GM12878 (cell line): ENCODE results near the gene ACYP1. TPM values are rescaled to one million over a fixed set of nuclear protein-coding genes. Genes with fewer than 3 reads are reported as not detected.

Source experiments
- ATF2 ChIP-seq: IDR thresholded peaks from 2 replicates; pipeline ENCODE4 v1.6.1; 2012; ENCODE audit warnings: low read length, inconsistent platforms
- BACH1 ChIP-seq: fragments of 450-650 bp; IDR thresholded peaks from 2 replicates; pipeline ENCODE4 v1.6.1; 2017; ENCODE audit warnings: mild to moderate bottlenecking, borderline replicate concordance
- BHLHE40 ChIP-seq, 2 experiments: fragments of 450-650 bp in 1 of 2; IDR thresholded peaks; 2 replicates each; pipeline ENCODE4 v1.6.1; 2011 to 2017; ENCODE audit warnings: low read depth in 2 of 2, borderline replicate concordance in 1 of 2, improper control_type of control experiment in 1 of 2, low read length in 1 of 2, mild to moderate bottlenecking in 1 of 2
- DPF2 ChIP-seq: fragments of 450-650 bp; IDR thresholded peaks from 2 replicates; pipeline ENCODE4 v1.6.1; 2017; ENCODE audit warnings: mild to moderate bottlenecking
- E2F4 ChIP-seq: IDR thresholded peaks from 2 replicates; pipeline ENCODE4 v1.6.1; 2012; ENCODE audit warnings: low read depth, low read length, improper control_type of control experiment
- EZH2 ChIP-seq: IDR thresholded peaks from 2 replicates; pipeline ENCODE4 v1.6.1; 2012; ENCODE audit warnings: low read depth, mild to moderate bottlenecking, control low read depth, inconsistent platforms, low read length, borderline replicate concordance; ENCODE audit not compliant: control insufficient read depth
- NFYB ChIP-seq: IDR thresholded peaks from 2 replicates; pipeline ENCODE4 v1.6.1; 2011; ENCODE audit warnings: low read depth, mild to moderate bottlenecking, low read length, improper control_type of control experiment, moderate library complexity; ENCODE audit not compliant: insufficient read depth
- PKNOX1 ChIP-seq: fragments of 450-650 bp; IDR thresholded peaks from 2 replicates; pipeline ENCODE4 v1.6.1; 2016; ENCODE audit warnings: mild to moderate bottlenecking
- POLR2AphosphoS2 ChIP-seq: IDR thresholded peaks from 2 replicates; pipeline ENCODE4 v1.6.1; 2011; ENCODE audit warnings: low read depth, mild to moderate bottlenecking, low read length, improper control_type of control experiment, moderate library complexity
- RB1 ChIP-seq: fragments of 450-650 bp; formaldehyde crosslinking; IDR thresholded peaks from 2 replicates; pipeline ENCODE4 v1.6.1; 2017; ENCODE audit warnings: mild to moderate bottlenecking, borderline replicate concordance
- SMARCA5 ChIP-seq: fragments of 450-650 bp; IDR thresholded peaks from 2 replicates; pipeline ENCODE4 v1.6.1; 2017; ENCODE audit warnings: mild to moderate bottlenecking
- SUZ12 ChIP-seq: fragments of 200-600 bp; sonication (generic); IDR thresholded peaks from one replicate; pipeline ENCODE4 v1.6.1; 2018; ENCODE audit warnings: antibody characterized with exemption, mild to moderate bottlenecking; ENCODE audit not compliant: unreplicated experiment
- polyA plus RNA-seq, 11 experiments: library from polyadenylated mRNA; depleted of rRNA in 4 of 11; unstranded in 6 of 11; stranded (reverse) in 5 of 11; fragments of >200 nt; fragmentation: Nextera tagmentation in 4 of 11; fragmentation: Illumina TruSeq in 1 of 11; extraction: Ambion mirVana in 4 of 11; extraction: Trizol in 1 of 11; gene quantifications; 1 replicate in 1 of 11; 2 replicates in 10 of 11; pipeline versions ENCODE4 v1.2.1 to v1.2.3, GENCODE V29; 2011 to 2016; ENCODE audit warnings: inconsistent platforms in 2 of 11, missing spikeins in 2 of 11, low read depth in 1 of 11
- total RNA-seq, 4 experiments: library from RNA; depleted of rRNA in 3 of 4; stranded (reverse); fragments of >200 nt in 3 of 4; fragmentation: Illumina TruSeq in 1 of 4; extraction: Trizol in 1 of 4; gene quantifications; 2 replicates each; pipeline versions ENCODE4 v1.2.1 to v1.2.3, GENCODE V29; 2013 to 2021

Gene ACYP1
- total and polyA plus RNA-seq, 10 of the 15 experiments (the other 5 are each of a cell fraction or from before 2014, with no cell fraction given): 18.2 to 52.6 (median 43.5) TPM

- TF ChIP-seq ATF2 (no peak), RB1 (peak; percentile 91; the same call in 1 of the 2 replicates), DPF2 (peak; percentile 95), SMARCA5 (no peak), PKNOX1 (peak; percentile 99), SUZ12 (no peak), NFYB (peak; percentile 98), BHLHE40 (IDR thresholded peaks at IDR 0.05; ENCODE audit: borderline replicate concordance in 1 of 2, low read depth in 2 of 2, low read length in 1 of 2) (no peak), EZH2 (no peak), BACH1 (no peak), POLR2AphosphoS2 (0 out of 2 replicates have a peak, but pooled peaks have one; percentile 48), E2F4 (peak; percentile 43; the same call in 1 of the 2 replicates)
Measured at GRCh38 chr14:75063491-75064204, at the start of gene ACYP1 (continued).
